K562 (cell line): Measurements from ENCODE around the gene RBP3. TPM values are rescaled to one million over a fixed set of nuclear protein-coding genes. Genes with fewer than 3 reads are reported as not detected.

Source experiments
- ATAC-seq: fragments of 200-7000 bp; cut with Tn5 transposase; 3 replicates; pipeline ENCODE4 v1.9.1; 2020; ENCODE audit warnings: moderate library complexity
- BruUV-seq: library from RNA; stranded (reverse); fragments of 400-500 nt; replicated peaks from 2 replicates; lab custom pipeline; 2021; lab: Mats Ljungman, UMichigan
- CTCF ChIA-PET: fragments of 300-600 bp; formaldehyde crosslinking; extraction: SDS; loops from one replicate; lab custom pipeline; 2021; ENCODE audit warnings: low intra/inter-chr PET ratio; lab: Yijun Ruan, JAX
- POLR2A ChIA-PET: fragments of 300-600, 350-650 bp; sonication (Branson Sonifier 250); formaldehyde crosslinking; extraction: SDS; loops from one replicate; lab custom pipeline; 2021; ENCODE audit warnings: antibody characterized with exemption, inconsistent platforms; lab: Yijun Ruan, JAX
- DNase-seq, 4 experiments: peaks; one replicate each; pipeline versions ENCODE4 v3.0.0 to v3.0.0-alpha.2; 2011 to 2018; ENCODE audit warnings: low spot score in 3 of 4, mixed read lengths in 3 of 4; ENCODE audit errors: extremely low read depth in 1 of 4
- FAIRE-seq: peaks from 2 replicates; lab custom pipeline; 2011; peaks lifted over from hg19 to GRCh38; lab: Jason Lieb, UNC
- H2AFZ ChIP-seq: 2 replicates; pipeline ENCODE4 v1.6.0; 2011; ENCODE audit warnings: low read depth, low read length, control low read depth, inconsistent platforms
- H3K27ac ChIP-seq: fragments of 200-600 bp; 3 replicates; pipeline ENCODE4 v1.8.0; 2011; ENCODE audit warnings: low read depth, mild to moderate bottlenecking, control low read depth, inconsistent platforms, low read length, moderate library complexity, mixed read lengths; ENCODE audit errors: extremely low read depth
- H3K27me3 ChIP-seq, 2 experiments: fragments of 300-600 bp in 1 of 2; 2 replicates in 1 of 2; 3 replicates in 1 of 2; pipeline versions ENCODE4 v1.6.0 to v1.8.0; 2011; ENCODE audit warnings: inconsistent platforms in 2 of 2, low read length in 2 of 2, mild to moderate bottlenecking in 1 of 2, mixed read lengths in 1 of 2, moderate library complexity in 1 of 2; ENCODE audit not compliant: control insufficient read depth in 2 of 2, insufficient read depth in 2 of 2
- H3K36me3 ChIP-seq: fragments of 300-600 bp; 3 replicates; pipeline ENCODE4 v1.8.0; 2011; ENCODE audit warnings: mild to moderate bottlenecking, low read length, inconsistent platforms; ENCODE audit not compliant: control insufficient read depth, insufficient read depth
- H3K4me1 ChIP-seq, 2 experiments: fragments of 200-600 bp in 1 of 2; replicated peaks in 1 of 2; 2 replicates in 1 of 2; 3 replicates in 1 of 2; pipeline versions ENCODE4 v1.5.1 to v1.8.0; 2011; ENCODE audit warnings: inconsistent platforms in 2 of 2, low read length in 2 of 2, mild to moderate bottlenecking in 1 of 2, mixed read lengths in 1 of 2, moderate library complexity in 1 of 2; ENCODE audit not compliant: control insufficient read depth in 2 of 2, insufficient read depth in 2 of 2
- H3K4me2 ChIP-seq: 2 replicates; pipeline ENCODE4 v1.6.1; 2011; ENCODE audit warnings: low read length, control low read depth, inconsistent platforms, mixed read lengths; ENCODE audit not compliant: insufficient read depth
- H3K4me3 ChIP-seq: fragments of 200-600 bp; sonication (generic), shearing (Covaris generic); 2 replicates; pipeline ENCODE4 v1.5.1; 2016; ENCODE audit warnings: control low read depth, inconsistent platforms
- H3K79me2 ChIP-seq: fragments of 200-600 bp; 3 replicates; pipeline ENCODE4 v1.8.0; 2011; ENCODE audit warnings: low read length, inconsistent platforms; ENCODE audit not compliant: control insufficient read depth, insufficient read depth
- H3K9ac ChIP-seq, 2 experiments: 2 replicates each; pipeline versions ENCODE4 v1.6.0 to v1.6.1; 2011; ENCODE audit warnings: low read depth in 2 of 2, low read length in 2 of 2, control low read depth in 1 of 2, inconsistent platforms in 1 of 2, mild to moderate bottlenecking in 1 of 2, mixed read lengths in 1 of 2; ENCODE audit not compliant: insufficient read depth in 1 of 2
- H3K9me1 ChIP-seq: one replicate; pipeline ENCODE4 v1.6.0; 2011; ENCODE audit warnings: inconsistent platforms, mild to moderate bottlenecking, low read length, moderate library complexity; ENCODE audit not compliant: control insufficient read depth, insufficient read depth
- H3K9me3 ChIP-seq: replicated peaks from 2 replicates; pipeline ENCODE4 v1.5.1; 2011; ENCODE audit warnings: low read depth, low read length, inconsistent platforms; ENCODE audit not compliant: control insufficient read depth, insufficient read depth
- H4K20me1 ChIP-seq: replicated peaks from 2 replicates; pipeline ENCODE4 v1.6.1; 2011; ENCODE audit warnings: low read length, inconsistent platforms, mixed read lengths; ENCODE audit not compliant: control insufficient read depth, insufficient read depth
- BRD4 ChIP-seq: fragments of 200-600 bp; sonication (generic); IDR thresholded peaks from 2 replicates; pipeline ENCODE4 v1.6.1; 2017; ENCODE audit warnings: inconsistent platforms
- CHCHD3 ChIP-seq: fragments of 250-450 bp; sonication (Bioruptor Pico); IDR thresholded peaks from 2 replicates; pipeline ENCODE4 v2.1.2; 2022; ENCODE audit warnings: mild to moderate bottlenecking
- DIDO1 ChIP-seq: fragments of 450-650 bp; IDR thresholded peaks from 2 replicates; pipeline ENCODE4 v1.6.1; 2016; ENCODE audit warnings: low read depth, missing biosample characterization, missing genetic modification characterization
- EHMT2 ChIP-seq: fragments of 450-650 bp; IDR thresholded peaks from 2 replicates; pipeline ENCODE4 v1.6.1; 2018; ENCODE audit warnings: antibody characterized with exemption
- GABPB2 ChIP-seq: fragments of 250-450 bp; sonication (Bioruptor Pico); conservative IDR thresholded peaks from 2 replicates; pipeline ENCODE4 v1.5.1; 2021; ENCODE audit warnings: mild to moderate bottlenecking
- GATA2 ChIP-seq: sonication (generic); formaldehyde crosslinking; IDR thresholded peaks from 2 replicates; pipeline ENCODE4 v1.4.0; 2020; ENCODE audit warnings: mild to moderate bottlenecking, missing genetic modification reagents
- MAFG ChIP-seq: fragments of 450-650 bp; conservative IDR thresholded peaks from 2 replicates; pipeline ENCODE4 v1.6.1; 2016; ENCODE audit warnings: missing genetic modification characterization, missing compliant biosample characterization
- PPARD ChIP-seq: fragments of 250-450 bp; sonication (Bioruptor Pico); IDR thresholded peaks from 2 replicates; pipeline ENCODE4 v1.8.0; 2022; ENCODE audit warnings: inconsistent platforms, mild to moderate bottlenecking, moderate library complexity
- PRPF4 ChIP-seq: fragments of 200-400 bp; formaldehyde crosslinking; IDR thresholded peaks from one replicate; pipeline ENCODE4 v1.6.1; 2017; ENCODE audit warnings: low read length, low read depth, mild to moderate bottlenecking; ENCODE audit not compliant: insufficient read depth, poor library complexity, severe bottlenecking
- PURB ChIP-seq: sonication (generic); formaldehyde crosslinking; IDR thresholded peaks from 2 replicates; pipeline ENCODE4 v1.9.0; 2021; ENCODE audit warnings: low read depth, mild to moderate bottlenecking, missing genetic modification reagents
- RBM15 ChIP-seq: fragments of 200-400 bp; formaldehyde crosslinking; IDR thresholded peaks from 2 replicates; pipeline ENCODE4 v1.6.1; 2018; ENCODE audit warnings: mild to moderate bottlenecking, low read length, moderate library complexity; ENCODE audit not compliant: insufficient read depth
- STAT5A ChIP-seq: IDR thresholded peaks from 2 replicates; pipeline ENCODE4 v1.6.1; 2012; ENCODE audit warnings: low read length, inconsistent platforms, borderline replicate concordance
- TGIF2 ChIP-seq: sonication (generic); formaldehyde crosslinking; IDR thresholded peaks from 2 replicates; pipeline ENCODE4 v1.8.1; 2022; ENCODE audit warnings: mild to moderate bottlenecking, missing genetic modification reagents, moderate library complexity
- ZNF23 ChIP-seq: fragments of 250-450 bp; sonication (Bioruptor Pico); IDR thresholded peaks from 2 replicates; pipeline ENCODE4 v1.4.0; 2020; ENCODE audit warnings: mild to moderate bottlenecking
- ZNF561 ChIP-seq: fragments of 450-650 bp; formaldehyde crosslinking; conservative IDR thresholded peaks from 2 replicates; pipeline ENCODE4 v1.4.0; 2020; ENCODE audit warnings: mild to moderate bottlenecking, moderate library complexity
- ZNF584 ChIP-seq: fragments of 200-800 bp; sonication (Bioruptor generic); IDR thresholded peaks from 2 replicates; pipeline ENCODE4 v1.6.1; 2016; ENCODE audit warnings: low read depth, mild to moderate bottlenecking, missing genetic modification characterization, missing compliant biosample characterization
- ZNF79 ChIP-seq: fragments of 250-450 bp; sonication (Bioruptor Pico); IDR thresholded peaks from 2 replicates; pipeline ENCODE4 v1.4.0; 2020; ENCODE audit warnings: low read depth, mild to moderate bottlenecking, moderate library complexity
- WGBS: fragments of 100-300 bp; shearing (Covaris generic); methylation state at CpG from one replicate; pipeline ENCODE4 v1.1.6; 2016; ENCODE audit warnings: low coverage, mixed read lengths; ENCODE audit not compliant: insufficient coverage; ENCODE audit errors: missing lambda C conversion rate; 5-methylcytosine and 5-hydroxymethylcytosine counted together
- in situ Hi-C: fragments of 300-500 bp; cut with MboI; formaldehyde crosslinking; loops from 4 replicates; pipeline ENCODE4 v1.15.0; 2018; ENCODE audit warnings: inconsistent platforms, mixed read lengths
- intact Hi-C: fragments of 100-400 bp; cut with micrococcal nuclease; formaldehyde crosslinking; loops from 2 replicates; pipeline ENCODE4 v1.14.2; 2022
- polyA plus RNA-seq, 8 experiments: library from polyadenylated mRNA; depleted of rRNA in 4 of 8; stranded (reverse) in 5 of 8; unstranded in 3 of 8; fragments of >200 nt; fragmentation: Nextera tagmentation in 2 of 8; fragmentation: Illumina TruSeq in 1 of 8; extraction: Ambion mirVana in 2 of 8; extraction: Trizol in 1 of 8; gene quantifications; 2 replicates each; pipeline versions ENCODE4 v1.2.1 to v1.2.3, GENCODE V29; 2011 to 2014; ENCODE audit warnings: inconsistent platforms in 1 of 8, missing spikeins in 1 of 8
- total RNA-seq, 7 experiments: library from RNA; depleted of rRNA in 6 of 7; stranded (reverse); fragments of >200 nt in 6 of 7; fragmentation: Illumina TruSeq in 2 of 7; extraction: Trizol in 2 of 7; gene quantifications; 2 replicates each; pipeline versions ENCODE4 v1.2.1 to v1.2.3, GENCODE V29; 2011 to 2021; ENCODE audit warnings: low replicate concordance in 1 of 7
- TF ChIP-seq, protein P1 (sequence below): fragments of 450-650 bp; IDR thresholded peaks from 2 replicates; pipeline ENCODE4 v1.6.1; 2016; ENCODE audit warnings: missing biosample characterization, missing genetic modification characterization
- TF ChIP-seq, protein P2 (sequence below): fragments of 250-450 bp; sonication (Bioruptor Pico); IDR thresholded peaks from 2 replicates; pipeline ENCODE4 v1.6.1; 2021; ENCODE audit warnings: mild to moderate bottlenecking

The RBP3 gene
- total and polyA plus RNA-seq, 9 of the 15 experiments (the other 6 are each of a cell fraction or from before 2014, with no cell fraction given): not detected

- no peak for DNase-seq
- ChIA-PET CTCF (no interaction called here), POLR2A (interaction anchor here (0.7 kb wide), 1 partner anchor 9 kb away, joined by 3 read pairs; no protein-coding TSS in a partner anchor)
- Histone ChIP-seq H3K4me2 (no peak overlapping the region), H3K9ac (no peak overlapping the region), H3K79me2 (no peaks in the 10 kb centered on the region), H2AFZ (no peak overlapping the region), H3K4me1 (peaks cover 24 to 30% of the 10 kb centered on the region in 2 experiments), H3K27ac (no peak overlapping the region), H3K9me3 (no peaks in the 10 kb centered on the region), H4K20me1 (no peaks in the 10 kb centered on the region), H3K9me1 (no peaks in the 10 kb centered on the region), H3K36me3 (no peaks in the 10 kb centered on the region), H3K27me3 (no peaks in the 10 kb centered on the region), H3K4me3 (no peak overlapping the region)
- ATAC-seq: no peak
- in situ Hi-C loops: no loop called here
- no peak for FAIRE-seq
- no TSS peak for BruUV-seq
- no peak for TF ChIP-seq GATA2 (CRISPR knock-in tag)
- no peak for TF ChIP-seq BRD4
- no peak for TF ChIP-seq PPARD (CRISPR knock-in tag)
- TF ChIP-seq PURB (CRISPR knock-in tag): no peak
- no peak for TF ChIP-seq ZNF584 (CRISPR knock-in tag)
- TF ChIP-seq ZNF23: no peak
- no peak for TF ChIP-seq MAFG (tag)
- TF ChIP-seq RBM15: no peak
- TF ChIP-seq PRPF4: no peak
- no peak for TF ChIP-seq ZNF79 (CRISPR knock-in tag)
- TF ChIP-seq, protein P1, sequence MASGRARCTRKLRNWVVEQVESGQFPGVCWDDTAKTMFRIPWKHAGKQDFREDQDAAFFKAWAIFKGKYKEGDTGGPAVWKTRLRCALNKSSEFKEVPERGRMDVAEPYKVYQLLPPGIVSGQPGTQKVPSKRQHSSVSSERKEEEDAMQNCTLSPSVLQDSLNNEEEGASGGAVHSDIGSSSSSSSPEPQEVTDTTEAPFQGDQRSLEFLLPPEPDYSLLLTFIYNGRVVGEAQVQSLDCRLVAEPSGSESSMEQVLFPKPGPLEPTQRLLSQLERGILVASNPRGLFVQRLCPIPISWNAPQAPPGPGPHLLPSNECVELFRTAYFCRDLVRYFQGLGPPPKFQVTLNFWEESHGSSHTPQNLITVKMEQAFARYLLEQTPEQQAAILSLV (tag): no peak
- no peak for TF ChIP-seq EHMT2
- TF ChIP-seq, protein P2, sequence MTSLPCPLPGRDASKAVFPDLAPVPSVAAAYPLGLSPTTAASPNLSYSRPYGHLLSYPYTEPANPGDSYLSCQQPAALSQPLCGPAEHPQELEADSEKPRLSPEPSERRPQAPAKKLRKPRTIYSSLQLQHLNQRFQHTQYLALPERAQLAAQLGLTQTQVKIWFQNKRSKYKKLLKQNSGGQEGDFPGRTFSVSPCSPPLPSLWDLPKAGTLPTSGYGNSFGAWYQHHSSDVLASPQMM (CRISPR knock-in tag): no peak
- no peak for TF ChIP-seq TGIF2
- no peak for TF ChIP-seq DIDO1
- no peak for TF ChIP-seq CHCHD3 (CRISPR knock-in tag)
- no peak for TF ChIP-seq STAT5A
- no peak for TF ChIP-seq ZNF561 (CRISPR knock-in tag)
- no peak for TF ChIP-seq GABPB2
- TF ChIP-seq, all 486 proteins: peak for 0
- WGBS: 42% methylated on average over 3 of the region's 3 CpGs
- intact Hi-C loops: no loop called here
These were observed 17.8 kb upstream of the RBP3 start for GRCh38 chr10:47330366-47330765.
